NOMO-1 treated with dmso at 0.1 percent for 144 hours (cell line): Measurements from ENCODE around the gene CLHC1.
"Not testable (repeated sequence)": the region's sequence is repeated elsewhere in the genome, so short reads cannot be mapped to it uniquely, and the experiment has no call there.

Experiments used
- DNase-seq: peaks from one replicate; lab custom pipeline; 2025; ENCODE audit not compliant: unreplicated experiment; lab: John Stamatoyannopoulos, UW

The CLHC1 gene

GRCh38 chr2:55232084-55232862 lies at the start of gene CLHC1, which contains the start of gene RPS27A:
TSS of gene CLHC1 (minus strand) at chr2:55232293. CDS start at chr2:55222411, 9,882 bp downstream.
TSS of gene RPS27A (plus strand) at chr2:55232688. CDS start at chr2:55232825, 137 bp downstream.
- peak; percentile 82 for DNase-seq

DNA sequence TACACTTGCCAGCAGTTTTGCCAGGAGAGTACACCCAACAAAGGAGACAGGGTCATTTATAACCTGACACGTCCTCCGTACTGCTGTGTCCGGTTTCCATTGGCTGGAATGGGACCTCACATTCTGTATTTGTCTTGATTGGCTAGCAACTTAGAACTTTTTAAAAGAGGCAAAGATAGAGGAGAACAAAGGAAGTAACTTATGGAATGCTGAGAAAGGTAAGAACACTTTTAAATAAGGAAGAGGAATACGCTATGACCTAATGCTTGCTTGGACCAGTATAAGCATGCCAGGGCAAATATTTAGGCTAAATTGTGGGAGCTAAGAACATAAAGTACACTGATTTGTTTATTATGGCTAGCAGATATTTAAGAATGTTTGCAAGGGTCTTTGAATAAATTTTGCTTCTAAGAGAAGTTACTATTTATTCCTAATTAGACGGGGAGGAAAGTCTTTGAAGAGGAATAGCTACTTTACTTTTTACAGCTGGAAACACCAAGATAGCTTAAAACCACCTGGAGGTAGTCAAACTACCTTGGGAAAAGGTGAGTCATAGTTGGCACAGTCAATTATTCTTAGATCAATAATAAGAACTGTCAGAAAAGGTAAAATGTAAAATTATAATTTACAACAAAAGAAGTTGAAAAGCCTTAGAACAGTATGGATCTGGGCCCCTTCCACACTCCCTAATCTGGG lies 48.9 kb upstream of the CLHC1 start:
- not testable (repeated sequence) for DNase-seq

DNA sequence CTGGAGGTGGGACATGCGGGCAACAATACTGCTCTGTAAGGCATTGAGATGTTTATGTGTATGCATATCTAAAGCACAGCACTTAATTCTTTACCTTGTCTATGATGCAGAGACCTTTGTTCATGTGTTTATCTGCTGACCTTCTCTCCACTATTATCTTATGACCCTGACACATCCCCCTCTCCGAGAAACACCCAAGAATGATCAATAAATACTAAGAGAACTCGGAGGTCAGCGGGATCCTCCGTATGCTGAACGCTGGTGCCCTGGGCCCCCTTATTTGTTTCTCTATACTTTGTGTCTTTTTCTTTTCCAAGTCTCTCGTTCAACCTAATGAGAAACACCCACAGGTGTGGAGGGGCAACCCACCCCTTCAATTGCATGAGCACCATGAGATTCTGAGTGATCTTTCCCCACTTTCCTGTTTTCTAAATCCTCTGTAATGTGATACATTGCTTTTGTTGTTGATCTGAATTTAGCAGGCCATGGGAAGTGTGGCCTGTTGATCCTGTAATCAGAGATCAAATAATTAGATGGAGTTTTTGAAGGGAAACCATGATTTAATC lies 47.8 kb upstream of the CLHC1 start:
- not testable (repeated sequence) for DNase-seq

- not testable (repeated sequence) for DNase-seq
These were observed 47.2 kb upstream of the CLHC1 start for GRCh38 chr2:55279214-55279835.

- DNase-seq, result no peak
These were observed 45.2 kb upstream of the CLHC1 start for GRCh38 chr2:55277310-55277709.

DNA sequence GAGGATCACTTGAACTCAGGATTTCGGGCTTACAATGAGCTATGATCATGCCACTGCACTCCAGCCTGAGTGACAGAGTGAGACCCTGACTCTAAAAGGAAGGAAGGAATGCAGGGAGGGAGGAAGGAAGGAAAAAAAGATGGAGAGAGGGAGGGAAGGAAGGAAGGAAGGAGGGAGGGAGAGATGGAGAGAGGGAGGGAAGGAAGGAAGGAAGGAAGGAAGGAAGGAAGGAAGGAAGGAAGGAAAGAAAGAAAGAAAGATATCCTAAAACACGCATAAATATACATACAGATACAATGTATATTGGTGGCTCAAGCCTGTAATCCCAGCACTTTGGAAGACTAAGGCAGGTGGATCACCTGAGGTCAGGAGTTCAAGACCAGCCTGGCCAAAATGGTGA lies 42.3 kb upstream of the CLHC1 start:
- not testable (repeated sequence) for DNase-seq

- DNase-seq, result no peak
These were observed 37.5 kb upstream of the CLHC1 start for GRCh38 chr2:55269645-55269990.

- peak; percentile 93 for DNase-seq
These were observed 37.0 kb upstream of the CLHC1 start, which contains the start of gene MTIF2 for GRCh38 chr2:55268907-55269644. TSS of gene MTIF2 (minus strand) at chr2:55269231. CDS start at chr2:55263858, 5,373 bp downstream.

GRCh38 chr2:55268288-55268906 lies 36.3 kb upstream of the CLHC1 start:
- DNase-seq, result no peak

- DNase-seq, result not testable (repeated sequence)
These were observed 27.5 kb upstream of the CLHC1 start for GRCh38 chr2:55259586-55259985.

DNA sequence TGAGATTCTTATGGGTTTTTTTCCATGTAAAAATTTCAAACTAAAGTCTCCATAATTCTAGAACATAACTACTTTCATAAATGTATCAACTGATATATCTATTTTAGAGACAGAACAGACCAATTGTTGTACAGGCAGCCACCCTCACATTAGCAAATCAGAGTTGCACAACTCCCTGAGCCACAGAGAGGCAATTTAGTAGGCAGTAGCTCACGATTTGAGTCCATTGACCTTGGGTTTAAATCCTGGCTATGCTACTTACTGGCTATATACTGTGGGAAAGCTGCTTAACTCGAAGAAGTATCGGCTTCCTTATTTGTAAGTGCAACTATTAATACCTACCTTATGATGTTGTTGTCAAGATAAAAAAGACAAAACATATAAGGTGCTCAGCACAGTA lies 20.7 kb upstream of the CLHC1 start:
- DNase-seq, result no peak

GRCh38 chr2:55247025-55247424 lies 14.9 kb upstream of the CLHC1 start:
- DNase-seq, result no peak

DNA sequence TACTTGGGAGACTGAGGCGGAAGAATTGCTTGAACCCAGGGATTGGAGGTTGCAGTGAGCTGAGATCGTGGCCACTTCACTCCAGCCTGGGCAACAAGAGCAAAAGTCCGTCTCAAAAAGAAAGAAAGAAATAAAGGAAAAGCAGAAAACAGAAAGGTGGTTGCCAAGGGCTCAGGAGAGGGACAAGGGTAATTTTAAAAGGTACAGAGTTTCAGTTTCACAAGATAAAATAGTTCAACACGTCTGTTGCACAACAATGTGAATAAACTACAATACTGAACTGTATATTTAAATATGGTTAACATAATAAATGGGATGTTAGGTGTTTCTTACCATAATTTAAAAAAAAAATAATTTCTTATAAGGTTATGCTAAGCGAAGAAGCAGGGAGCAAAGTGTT lies 13.3 kb upstream of the CLHC1 start:
- DNase-seq, result no peak

DNA sequence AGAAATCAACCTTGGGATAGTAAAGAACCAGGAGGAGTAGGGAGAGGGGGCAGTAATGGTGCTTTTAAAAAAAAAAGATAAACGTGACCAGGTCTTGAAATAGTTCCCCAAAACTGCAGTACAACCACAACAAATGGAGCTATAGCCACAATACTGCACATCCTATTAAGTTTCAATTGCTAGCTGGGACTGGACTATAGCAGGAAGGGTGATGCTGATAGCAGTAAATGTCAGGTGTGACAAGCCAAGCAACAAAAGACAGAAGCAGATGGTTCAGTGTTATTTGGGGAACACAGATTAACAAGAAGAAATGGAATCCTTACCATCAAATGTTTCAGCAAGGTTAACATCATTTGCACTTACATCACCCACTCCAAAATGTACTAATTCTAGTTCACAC lies 10.5 kb upstream of the CLHC1 start:
- DNase-seq, result no peak

DNA sequence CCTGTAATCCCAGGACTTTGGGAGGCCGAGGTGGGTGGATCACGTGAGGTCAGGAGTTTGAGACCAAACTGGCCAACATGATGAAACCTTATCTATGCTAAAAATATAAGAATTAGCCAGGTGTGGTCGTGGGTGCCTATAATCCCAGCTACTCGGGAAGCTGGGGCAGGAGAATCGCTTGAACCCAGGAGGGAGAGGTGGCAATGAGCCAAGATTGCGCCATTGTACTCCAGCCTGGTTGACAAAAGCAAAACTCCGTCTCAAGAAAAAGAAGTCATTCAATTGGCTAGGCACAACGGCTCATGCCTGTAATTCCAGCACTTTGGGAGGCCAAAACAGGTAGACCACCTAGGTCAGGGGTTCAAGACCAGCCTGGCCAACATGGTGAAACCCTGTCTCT lies 9.5 kb upstream of the CLHC1 start:
- DNase-seq, result not testable (repeated sequence)

DNA sequence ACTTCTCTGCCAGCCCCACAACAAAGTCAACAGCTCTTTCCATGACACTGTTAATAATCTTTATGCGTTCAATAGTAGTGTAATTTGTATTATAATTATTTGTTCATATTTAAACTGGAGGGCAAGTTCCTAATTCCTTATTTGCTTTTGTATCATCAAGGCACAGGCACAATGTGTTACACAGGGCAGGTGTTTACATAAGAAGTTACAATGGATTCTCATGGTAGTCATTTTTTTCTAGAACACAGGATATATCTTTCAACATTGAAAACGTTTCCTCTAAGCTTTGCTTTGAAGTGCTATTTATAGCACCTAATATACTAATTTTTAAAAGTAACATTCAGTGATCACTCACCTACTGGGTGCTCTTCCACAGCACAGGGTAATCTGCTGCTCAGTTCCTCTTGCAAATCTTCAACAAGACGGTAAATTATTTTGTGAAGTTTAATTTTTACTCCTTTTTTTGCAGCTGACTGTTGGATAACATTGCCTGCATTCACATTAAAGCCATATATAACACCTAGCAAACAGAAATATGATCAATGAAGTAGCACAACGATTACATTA lies 7.6 kb upstream of the CLHC1 start:
- DNase-seq, result no peak

- no peak for DNase-seq
These were observed 5.0 kb upstream of the CLHC1 start for GRCh38 chr2:55236992-55237543.

DNA sequence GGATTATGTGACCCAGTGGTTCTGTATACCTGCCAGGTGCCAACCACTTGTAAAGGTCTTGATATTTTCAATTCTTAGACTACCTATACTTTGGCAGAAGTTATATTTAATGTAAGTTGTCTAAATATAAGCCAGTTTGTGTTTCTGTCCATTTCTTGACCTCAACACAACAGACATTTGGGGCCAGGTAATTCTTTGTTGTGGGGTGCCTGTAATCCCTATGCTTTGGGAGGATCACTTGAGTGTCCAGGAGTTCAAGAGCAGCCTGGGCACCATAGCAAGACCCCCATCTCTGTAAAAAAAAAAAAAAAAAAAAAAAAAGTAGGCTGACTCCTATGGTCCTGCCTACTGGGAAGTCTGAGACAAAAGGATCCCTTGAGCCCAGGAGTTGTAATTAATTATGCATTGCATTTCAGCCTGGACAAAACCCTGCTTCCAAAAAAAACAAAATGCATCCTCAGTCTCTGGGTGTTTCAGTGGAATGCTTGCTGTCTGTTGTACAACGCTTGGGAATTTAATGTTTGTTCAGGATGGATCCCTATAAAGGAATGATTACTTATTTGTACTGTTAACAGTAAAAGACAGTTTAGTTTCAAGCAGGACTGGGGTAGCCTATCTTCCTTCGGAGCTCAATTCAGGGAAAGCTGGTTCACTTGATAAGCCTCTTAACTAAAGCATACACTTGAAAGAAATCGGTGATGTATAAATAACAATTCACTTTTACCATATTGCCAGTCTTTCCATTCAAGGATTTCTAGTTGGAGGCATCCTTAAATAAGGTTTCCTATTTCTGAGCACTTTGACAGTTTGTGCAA lies 3.8 kb upstream of the CLHC1 start:
- DNase-seq, result no peak

DNA sequence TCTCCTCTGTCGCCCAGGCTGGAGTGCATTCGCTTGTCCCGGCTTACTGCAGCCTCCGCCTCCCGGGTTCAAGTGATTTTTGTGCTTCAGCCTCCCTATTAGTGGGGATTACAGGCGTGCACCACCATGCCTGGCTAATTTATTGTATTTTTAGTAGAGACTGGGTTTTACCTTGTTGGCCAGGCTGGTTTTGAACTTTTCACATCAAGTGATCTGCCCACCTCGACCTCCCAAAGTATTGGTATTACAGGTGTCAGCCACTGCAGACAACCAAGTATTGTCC lies 1.5 kb upstream of the CLHC1 start:
- DNase-seq, result no peak
